Measurements from ENCODE around the gene DCST2. TPM values are rescaled to one million over a fixed set of nuclear protein-coding genes. Genes with fewer than 3 reads are reported as not detected.

The DCST2 gene
- polyA plus RNA-seq, 1 of the 3 experiments (the other 2 are of a cell fraction) = 0.76 TPM

- TF ChIP-seq ZBTB33 (IDR thresholded peaks at IDR 0.05; ENCODE audit: borderline replicate concordance, low read depth) (no peak), FOXJ3 (CRISPR knock-in tag; IDR thresholded peaks at IDR 0.05) (no peak), CTCF (IDR thresholded peaks at IDR 0.05) (no peak), REST (IDR thresholded peaks at IDR 0.05; ENCODE audit: low read depth, low read length) (no peak), MAX (IDR thresholded peaks at IDR 0.05; ENCODE audit: low read depth) (no peak), ELF1 (IDR thresholded peaks at IDR 0.05) (no peak), GABPA (IDR thresholded peaks at IDR 0.05; ENCODE audit: low read depth) (no peak), FOSL2 (IDR thresholded peaks at IDR 0.05; ENCODE audit: borderline replicate concordance, low read depth) (no peak), RXRA (IDR thresholded peaks at IDR 0.05; ENCODE audit: borderline replicate concordance, low read depth) (no peak), RCOR1 (IDR thresholded peaks at IDR 0.05; ENCODE audit: low read length) (no peak), SIN3A (IDR thresholded peaks at IDR 0.05; ENCODE audit: borderline replicate concordance, low read depth, low read length) (no peak), FOXM1 (IDR thresholded peaks at IDR 0.05; ENCODE audit: low read depth) (no peak), YY1 (IDR thresholded peaks at IDR 0.05; ENCODE audit: low read depth) (no peak), MXI1 (IDR thresholded peaks at IDR 0.05; ENCODE audit: low read depth, low read length) (no peak), RFX5 (IDR thresholded peaks at IDR 0.05; ENCODE audit: low read length) (no peak), PBX3 (IDR thresholded peaks at IDR 0.05) (no peak), TAF1 (IDR thresholded peaks at IDR 0.05; ENCODE audit: borderline replicate concordance, low read depth, low read length) (no peak), POLR2AphosphoS5 (IDR thresholded peaks at IDR 0.05; ENCODE audit: low read depth, low read length) (no peak), IRF3 (IDR thresholded peaks at IDR 0.05; ENCODE audit: low read depth, low read length) (no peak), TCF12 (IDR thresholded peaks at IDR 0.05) (no peak)
- Histone ChIP-seq H3K9me2 (no peaks in the 10 kb centered on the region), H3K4me1 (ENCODE audit: control insufficient read depth in 1 of 2, insufficient read depth in 2 of 2, low read depth in 1 of 2, low read length in 1 of 2) (peaks cover 3 to 23% of the 10 kb centered on the region in 2 experiments), H2AFZ (ENCODE audit: low read depth) (no peak within 1 kb of the TSS), H3K27ac (ENCODE audit: low read depth in 2 of 2, low read length in 1 of 2) (peak within 1 kb of the TSS; percentile 14 to 43; a peak in 2 of 4 replicates), H3F3A (replicated peaks; ENCODE audit: insufficient read depth) (peaks cover 4% of the 10 kb centered on the region), H3K4me3 (ENCODE audit: low read depth in 2 of 2, low read length in 1 of 2) (no peak within 1 kb of the TSS), H3K27me3 (ENCODE audit: insufficient read depth) (no peaks in the 10 kb centered on the region), H3K9me3 (no peaks in the 10 kb centered on the region), H3K4me2 (no peak within 1 kb of the TSS), H3K36me3 (replicated peaks in 1 of 2; ENCODE audit: control insufficient read depth in 1 of 2, insufficient read depth in 2 of 2, low read length in 1 of 2) (peaks cover 16 to 19% of the 10 kb centered on the region in 2 experiments), H3K9ac (no peak within 1 kb of the TSS), H3K79me2 (ENCODE audit: insufficient read depth) (peaks cover 5% of the 10 kb centered on the region; the same call in 1 of the 2 replicates), H4K20me1 (ENCODE audit: insufficient read depth) (no peaks in the 10 kb centered on the region)
- POLR2A ChIA-PET = interaction anchor here (0.7 to 3.9 kb wide), 10 partner anchors 10 to 513 kb away, joined by 3 to 22 read pairs (median 4); partner anchors contain the start of genes ADAM15, CKS1B, FLAD1 and PBXIP1
- CTCF ChIA-PET = interaction anchor here (0.8 to 14.0 kb wide), 15 partner anchors 10 to 179 kb away, joined by 3 to 640 read pairs (median 4); partner anchors contain the start of genes ADAM15, CKS1B, FLAD1 and KRTCAP2
- 67% methylated on average over 3 of the region's 8 CpGs for WGBS (ENCODE audit: low lambda C conversion rate)
- peak; percentile 9 for DNase-seq
These were observed 39.9 kb downstream of the DCST2 start, which contains the start of gene LENEP for GRCh38 chr1:154993572-154994268. TSS of gene LENEP (plus strand) at chr1:154993586. CDS start at chr1:154993608, 22 bp downstream.
